NK-92 treated with Interleukin-12 subunit alpha and Interleukin-12 subunit beta, amount 100 ng/mL, for 24 hours (cell line): ENCODE measurements around the gene SLC35E3.
A peak's percentile ranks its signal among the peaks of the same experiment; 100 is the strongest.
"Not testable (repeated sequence)": the region's sequence is repeated elsewhere in the genome, so short reads cannot be mapped to it uniquely, and the experiment has no call there.

Experiments used
- DNase-seq: peaks from one replicate; lab custom pipeline; 2025; lab: John Stamatoyannopoulos, UW

The SLC35E3 gene

GRCh38 chr12:68796399-68796798 lies 50.4 kb downstream of the SLC35E3 start:
- no peak for DNase-seq

- no peak for DNase-seq
Measured at GRCh38 chr12:68798882-68799234, 52.9 kb downstream of the SLC35E3 start.

GRCh38 chr12:68800294-68800693 lies 54.3 kb downstream of the SLC35E3 start:
- no peak for DNase-seq

GRCh38 chr12:68801124-68801523 lies 55.1 kb downstream of the SLC35E3 start:
- DNase-seq: not testable (repeated sequence)

- not testable (repeated sequence) for DNase-seq
Measured at GRCh38 chr12:68802372-68802745, 56.4 kb downstream of the SLC35E3 start.

GRCh38 chr12:68802911-68803651 lies 57.1 kb downstream of the SLC35E3 start:
- DNase-seq: not testable (repeated sequence)

- DNase-seq: no peak
Measured at GRCh38 chr12:68803948-68804656, 58.1 kb downstream of the SLC35E3 start.

- DNase-seq: no peak
Measured at GRCh38 chr12:68804657-68805591, 58.9 kb downstream of the SLC35E3 start.

- no peak for DNase-seq
Measured at GRCh38 chr12:68805592-68806120, 59.7 kb downstream of the SLC35E3 start.

- DNase-seq: no peak
Measured at GRCh38 chr12:68806488-68807237, 60.7 kb downstream of the SLC35E3 start.

GRCh38 chr12:68807274-68807575 lies 61.2 kb downstream of the SLC35E3 start:
- DNase-seq: not testable (repeated sequence)

GRCh38 chr12:68807576-68808387 lies 61.8 kb downstream of the SLC35E3 start, which contains the start of gene MDM2:
Gene MDM2 (plus strand): TSS chr12:68808177. CDS start chr12:68808478, 301 bp downstream.
- DNase-seq: peak; percentile 92

GRCh38 chr12:68808388-68809189 lies 62.6 kb downstream of the SLC35E3 start:
- DNase-seq: peak; percentile 78

- DNase-seq: no peak
Measured at GRCh38 chr12:68809190-68810026, 63.4 kb downstream of the SLC35E3 start.

GRCh38 chr12:68810027-68810389 lies 64.0 kb downstream of the SLC35E3 start:
- not testable (repeated sequence) for DNase-seq

- not testable (repeated sequence) for DNase-seq
Measured at GRCh38 chr12:68811573-68811972, 65.6 kb downstream of the SLC35E3 start.

GRCh38 chr12:68812553-68813241 lies 66.7 kb downstream of the SLC35E3 start:
- no peak for DNase-seq

- no peak for DNase-seq
Measured at GRCh38 chr12:68813242-68813593, 67.2 kb downstream of the SLC35E3 start.
